NCI-H2196 treated with DMSO at 0.1 percent for 48 hours (cell line): Measurements from ENCODE around the gene ATP8A2.

Source experiments
- DNase-seq: peaks from one replicate; lab custom pipeline; 2025; ENCODE audit not compliant: unreplicated experiment; lab: John Stamatoyannopoulos, UW

Gene ATP8A2

GRCh38 chr13:25902891-25903341, 531.1 kb downstream of the ATP8A2 start:
- no peak for DNase-seq

- no peak for DNase-seq
Measured at GRCh38 chr13:25904830-25905229, 533.1 kb downstream of the ATP8A2 start.

- DNase-seq: no peak
Measured at GRCh38 chr13:25905611-25906010, 533.8 kb downstream of the ATP8A2 start.

- no peak for DNase-seq
Measured at GRCh38 chr13:25906191-25906661, 534.5 kb downstream of the ATP8A2 start.

- DNase-seq: no peak
Measured at GRCh38 chr13:25908366-25908765, 536.6 kb downstream of the ATP8A2 start.

GRCh38 chr13:25910243-25910642, 538.5 kb downstream of the ATP8A2 start:
- no peak for DNase-seq

GRCh38 chr13:25910991-25911419, 539.2 kb downstream of the ATP8A2 start:
- DNase-seq: no peak

GRCh38 chr13:25912961-25913360, 541.2 kb downstream of the ATP8A2 start:
- no peak for DNase-seq

GRCh38 chr13:25915840-25916518, 544.2 kb downstream of the ATP8A2 start:
- no peak for DNase-seq

- no peak for DNase-seq
Measured at GRCh38 chr13:25920277-25920676, 548.5 kb downstream of the ATP8A2 start.

- no peak for DNase-seq
Measured at GRCh38 chr13:25920931-25921330, 549.2 kb downstream of the ATP8A2 start.

- no peak for DNase-seq
Measured at GRCh38 chr13:25922376-25922775, 550.6 kb downstream of the ATP8A2 start.

GRCh38 chr13:25923217-25924085, 551.7 kb downstream of the ATP8A2 start:
- no peak for DNase-seq

GRCh38 chr13:25927363-25927762, 555.6 kb downstream of the ATP8A2 start:
- no peak for DNase-seq

GRCh38 chr13:25927932-25928331, 556.2 kb downstream of the ATP8A2 start:
- no peak for DNase-seq

GRCh38 chr13:25928941-25929505, 557.2 kb downstream of the ATP8A2 start:
- no peak for DNase-seq

- DNase-seq: no peak
Measured at GRCh38 chr13:25929816-25930215, 558.0 kb downstream of the ATP8A2 start.

- DNase-seq: no peak
Measured at GRCh38 chr13:25930653-25931052, 558.9 kb downstream of the ATP8A2 start.

GRCh38 chr13:25932365-25932764, 560.6 kb downstream of the ATP8A2 start:
- no peak for DNase-seq

GRCh38 chr13:25933520-25933919, 561.7 kb downstream of the ATP8A2 start:
- DNase-seq: no peak

GRCh38 chr13:25934127-25934526, 562.4 kb downstream of the ATP8A2 start:
- no peak for DNase-seq
